Measurements from ENCODE around the gene MTOR. TPM values are rescaled to one million over a fixed set of nuclear protein-coding genes. Genes with fewer than 3 reads are reported as not detected.

MTOR gene
- total and polyA plus RNA-seq, 2 of the 8 experiments (the other 6 are each of a cell fraction or from before 2014, with no cell fraction given): 44.2 to 76.8 TPM

DNA sequence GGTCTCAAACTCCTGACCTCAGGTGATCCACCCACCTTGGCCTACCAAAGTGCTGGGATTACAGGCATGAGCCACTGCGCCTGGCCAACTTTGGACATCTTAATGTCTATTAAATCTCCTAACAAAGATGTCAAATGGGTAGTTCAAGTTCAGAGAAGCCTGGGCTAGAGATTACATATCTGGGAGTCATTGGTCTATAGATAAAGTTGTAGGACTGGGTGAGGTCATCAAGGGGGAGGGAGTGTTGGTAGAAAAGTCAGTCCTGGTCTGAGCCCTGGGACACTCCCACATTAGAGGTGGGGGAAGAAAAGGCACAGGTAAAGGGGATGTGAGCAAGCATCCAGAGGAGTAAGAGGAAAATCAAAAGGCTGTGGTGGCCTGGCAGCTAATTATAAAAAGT, 17.3 kb upstream of the MTOR start (continued):
- TF ChIP-seq, protein P1, sequence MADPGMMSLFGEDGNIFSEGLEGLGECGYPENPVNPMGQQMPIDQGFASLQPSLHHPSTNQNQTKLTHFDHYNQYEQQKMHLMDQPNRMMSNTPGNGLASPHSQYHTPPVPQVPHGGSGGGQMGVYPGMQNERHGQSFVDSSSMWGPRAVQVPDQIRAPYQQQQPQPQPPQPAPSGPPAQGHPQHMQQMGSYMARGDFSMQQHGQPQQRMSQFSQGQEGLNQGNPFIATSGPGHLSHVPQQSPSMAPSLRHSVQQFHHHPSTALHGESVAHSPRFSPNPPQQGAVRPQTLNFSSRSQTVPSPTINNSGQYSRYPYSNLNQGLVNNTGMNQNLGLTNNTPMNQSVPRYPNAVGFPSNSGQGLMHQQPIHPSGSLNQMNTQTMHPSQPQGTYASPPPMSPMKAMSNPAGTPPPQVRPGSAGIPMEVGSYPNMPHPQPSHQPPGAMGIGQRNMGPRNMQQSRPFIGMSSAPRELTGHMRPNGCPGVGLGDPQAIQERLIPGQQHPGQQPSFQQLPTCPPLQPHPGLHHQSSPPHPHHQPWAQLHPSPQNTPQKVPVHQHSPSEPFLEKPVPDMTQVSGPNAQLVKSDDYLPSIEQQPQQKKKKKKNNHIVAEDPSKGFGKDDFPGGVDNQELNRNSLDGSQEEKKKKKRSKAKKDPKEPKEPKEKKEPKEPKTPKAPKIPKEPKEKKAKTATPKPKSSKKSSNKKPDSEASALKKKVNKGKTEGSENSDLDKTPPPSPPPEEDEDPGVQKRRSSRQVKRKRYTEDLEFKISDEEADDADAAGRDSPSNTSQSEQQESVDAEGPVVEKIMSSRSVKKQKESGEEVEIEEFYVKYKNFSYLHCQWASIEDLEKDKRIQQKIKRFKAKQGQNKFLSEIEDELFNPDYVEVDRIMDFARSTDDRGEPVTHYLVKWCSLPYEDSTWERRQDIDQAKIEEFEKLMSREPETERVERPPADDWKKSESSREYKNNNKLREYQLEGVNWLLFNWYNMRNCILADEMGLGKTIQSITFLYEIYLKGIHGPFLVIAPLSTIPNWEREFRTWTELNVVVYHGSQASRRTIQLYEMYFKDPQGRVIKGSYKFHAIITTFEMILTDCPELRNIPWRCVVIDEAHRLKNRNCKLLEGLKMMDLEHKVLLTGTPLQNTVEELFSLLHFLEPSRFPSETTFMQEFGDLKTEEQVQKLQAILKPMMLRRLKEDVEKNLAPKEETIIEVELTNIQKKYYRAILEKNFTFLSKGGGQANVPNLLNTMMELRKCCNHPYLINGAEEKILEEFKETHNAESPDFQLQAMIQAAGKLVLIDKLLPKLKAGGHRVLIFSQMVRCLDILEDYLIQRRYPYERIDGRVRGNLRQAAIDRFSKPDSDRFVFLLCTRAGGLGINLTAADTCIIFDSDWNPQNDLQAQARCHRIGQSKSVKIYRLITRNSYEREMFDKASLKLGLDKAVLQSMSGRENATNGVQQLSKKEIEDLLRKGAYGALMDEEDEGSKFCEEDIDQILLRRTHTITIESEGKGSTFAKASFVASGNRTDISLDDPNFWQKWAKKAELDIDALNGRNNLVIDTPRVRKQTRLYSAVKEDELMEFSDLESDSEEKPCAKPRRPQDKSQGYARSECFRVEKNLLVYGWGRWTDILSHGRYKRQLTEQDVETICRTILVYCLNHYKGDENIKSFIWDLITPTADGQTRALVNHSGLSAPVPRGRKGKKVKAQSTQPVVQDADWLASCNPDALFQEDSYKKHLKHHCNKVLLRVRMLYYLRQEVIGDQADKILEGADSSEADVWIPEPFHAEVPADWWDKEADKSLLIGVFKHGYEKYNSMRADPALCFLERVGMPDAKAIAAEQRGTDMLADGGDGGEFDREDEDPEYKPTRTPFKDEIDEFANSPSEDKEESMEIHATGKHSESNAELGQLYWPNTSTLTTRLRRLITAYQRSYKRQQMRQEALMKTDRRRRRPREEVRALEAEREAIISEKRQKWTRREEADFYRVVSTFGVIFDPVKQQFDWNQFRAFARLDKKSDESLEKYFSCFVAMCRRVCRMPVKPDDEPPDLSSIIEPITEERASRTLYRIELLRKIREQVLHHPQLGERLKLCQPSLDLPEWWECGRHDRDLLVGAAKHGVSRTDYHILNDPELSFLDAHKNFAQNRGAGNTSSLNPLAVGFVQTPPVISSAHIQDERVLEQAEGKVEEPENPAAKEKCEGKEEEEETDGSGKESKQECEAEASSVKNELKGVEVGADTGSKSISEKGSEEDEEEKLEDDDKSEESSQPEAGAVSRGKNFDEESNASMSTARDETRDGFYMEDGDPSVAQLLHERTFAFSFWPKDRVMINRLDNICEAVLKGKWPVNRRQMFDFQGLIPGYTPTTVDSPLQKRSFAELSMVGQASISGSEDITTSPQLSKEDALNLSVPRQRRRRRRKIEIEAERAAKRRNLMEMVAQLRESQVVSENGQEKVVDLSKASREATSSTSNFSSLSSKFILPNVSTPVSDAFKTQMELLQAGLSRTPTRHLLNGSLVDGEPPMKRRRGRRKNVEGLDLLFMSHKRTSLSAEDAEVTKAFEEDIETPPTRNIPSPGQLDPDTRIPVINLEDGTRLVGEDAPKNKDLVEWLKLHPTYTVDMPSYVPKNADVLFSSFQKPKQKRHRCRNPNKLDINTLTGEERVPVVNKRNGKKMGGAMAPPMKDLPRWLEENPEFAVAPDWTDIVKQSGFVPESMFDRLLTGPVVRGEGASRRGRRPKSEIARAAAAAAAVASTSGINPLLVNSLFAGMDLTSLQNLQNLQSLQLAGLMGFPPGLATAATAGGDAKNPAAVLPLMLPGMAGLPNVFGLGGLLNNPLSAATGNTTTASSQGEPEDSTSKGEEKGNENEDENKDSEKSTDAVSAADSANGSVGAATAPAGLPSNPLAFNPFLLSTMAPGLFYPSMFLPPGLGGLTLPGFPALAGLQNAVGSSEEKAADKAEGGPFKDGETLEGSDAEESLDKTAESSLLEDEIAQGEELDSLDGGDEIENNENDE (IDR thresholded peaks at IDR 0.05; ENCODE audit: insufficient replicate concordance, low read length): no peak
- TF ChIP-seq GABPA (IDR thresholded peaks at IDR 0.05; ENCODE audit: borderline replicate concordance, insufficient read depth, low read length) (no peak), POU5F1 (IDR thresholded peaks at IDR 0.05; ENCODE audit: low read depth, low read length) (no peak), BRCA1 (IDR thresholded peaks at IDR 0.05; ENCODE audit: low read depth, low read length) (no peak), SP1 (IDR thresholded peaks at IDR 0.05; ENCODE audit: low read depth, low read length) (no peak), SUZ12 (IDR thresholded peaks at IDR 0.05; ENCODE audit: low read length) (no peak), SIRT6 (IDR thresholded peaks at IDR 0.05; ENCODE audit: low read length) (no peak), EGR1 (IDR thresholded peaks at IDR 0.05; ENCODE audit: borderline replicate concordance, low read depth, low read length) (no peak), MAFK (IDR thresholded peaks at IDR 0.05; ENCODE audit: low read depth, low read length) (no peak), TCF12 (IDR thresholded peaks at IDR 0.05; ENCODE audit: low read depth, low read length) (no peak), SP4 (IDR thresholded peaks at IDR 0.05; ENCODE audit: low read length) (no peak), TBP (IDR thresholded peaks at IDR 0.05; ENCODE audit: low read depth, low read length) (no peak)
- TF ChIP-seq, protein P2, sequence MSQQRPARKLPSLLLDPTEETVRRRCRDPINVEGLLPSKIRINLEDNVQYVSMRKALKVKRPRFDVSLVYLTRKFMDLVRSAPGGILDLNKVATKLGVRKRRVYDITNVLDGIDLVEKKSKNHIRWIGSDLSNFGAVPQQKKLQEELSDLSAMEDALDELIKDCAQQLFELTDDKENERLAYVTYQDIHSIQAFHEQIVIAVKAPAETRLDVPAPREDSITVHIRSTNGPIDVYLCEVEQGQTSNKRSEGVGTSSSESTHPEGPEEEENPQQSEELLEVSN (IDR thresholded peaks at IDR 0.05): no peak

Measured in H1 (cell line).